NCI-H2107 treated with DMSO at 0.1 percent for 48 hours (cell line): ENCODE data around the gene PRKN.
"Not testable (repeated sequence)": the region's sequence is repeated elsewhere in the genome, so short reads cannot be mapped to it uniquely, and the experiment has no call there.

Experiments used
- DNase-seq: peaks from one replicate; lab custom pipeline; 2025; ENCODE audit not compliant: unreplicated experiment; lab: John Stamatoyannopoulos, UW

PRKN gene

GRCh38 chr6:161354276-161354840, 1373.2 kb downstream of the PRKN start:
- no peak for DNase-seq

- no peak for DNase-seq
These were observed 1374.4 kb downstream of the PRKN start for GRCh38 chr6:161353208-161353613.

GRCh38 chr6:161351858-161352257, 1375.7 kb downstream of the PRKN start:
- DNase-seq = no peak

GRCh38 chr6:161349886-161350285, 1377.7 kb downstream of the PRKN start:
- no peak for DNase-seq

- peak; percentile 37 for DNase-seq
These were observed 1379.0 kb downstream of the PRKN start for GRCh38 chr6:161348628-161348994.

- no peak for DNase-seq
These were observed 1379.5 kb downstream of the PRKN start for GRCh38 chr6:161347988-161348627.

GRCh38 chr6:161347125-161347524, 1380.4 kb downstream of the PRKN start:
- no peak for DNase-seq

GRCh38 chr6:161346717-161347116, 1380.8 kb downstream of the PRKN start:
- no peak for DNase-seq

- no peak for DNase-seq
These were observed 1382.9 kb downstream of the PRKN start for GRCh38 chr6:161344626-161345025.

GRCh38 chr6:161342039-161342438, 1385.5 kb downstream of the PRKN start:
- DNase-seq = no peak

- no peak for DNase-seq
These were observed 1385.9 kb downstream of the PRKN start for GRCh38 chr6:161341638-161342037.

GRCh38 chr6:161338015-161338414, 1389.6 kb downstream of the PRKN start:
- no peak for DNase-seq

- no peak for DNase-seq
These were observed 1391.1 kb downstream of the PRKN start for GRCh38 chr6:161336479-161336878.

- no peak for DNase-seq
These were observed 1394.2 kb downstream of the PRKN start for GRCh38 chr6:161333410-161333809.

GRCh38 chr6:161331402-161332081, 1396.0 kb downstream of the PRKN start:
- not testable (repeated sequence) for DNase-seq

GRCh38 chr6:161327360-161327953, 1400.1 kb downstream of the PRKN start:
- DNase-seq = no peak

- peak; percentile 8 for DNase-seq
These were observed 1408.3 kb downstream of the PRKN start for GRCh38 chr6:161319231-161319630.

- peak; percentile 76 for DNase-seq
These were observed 1409.1 kb downstream of the PRKN start for GRCh38 chr6:161318456-161318855.

GRCh38 chr6:161316531-161316930, 1411.0 kb downstream of the PRKN start:
- no peak for DNase-seq

- not testable (repeated sequence) for DNase-seq
These were observed 1412.2 kb downstream of the PRKN start for GRCh38 chr6:161315246-161315917.

- not testable (repeated sequence) for DNase-seq
These were observed 1412.9 kb downstream of the PRKN start for GRCh38 chr6:161314541-161315245.
